ENCODE measurements around the gene AUH. TPM values are rescaled to one million over a fixed set of nuclear protein-coding genes. Genes with fewer than 3 reads are reported as not detected.

The AUH gene
- total RNA-seq, 1 donor from 2014 or later: 39.7 TPM

GRCh38 chr9:91269907-91270491 is 91.7 kb downstream of the AUH start:
- intact Hi-C loops (cut with DNase I): no loop called here

DNA sequence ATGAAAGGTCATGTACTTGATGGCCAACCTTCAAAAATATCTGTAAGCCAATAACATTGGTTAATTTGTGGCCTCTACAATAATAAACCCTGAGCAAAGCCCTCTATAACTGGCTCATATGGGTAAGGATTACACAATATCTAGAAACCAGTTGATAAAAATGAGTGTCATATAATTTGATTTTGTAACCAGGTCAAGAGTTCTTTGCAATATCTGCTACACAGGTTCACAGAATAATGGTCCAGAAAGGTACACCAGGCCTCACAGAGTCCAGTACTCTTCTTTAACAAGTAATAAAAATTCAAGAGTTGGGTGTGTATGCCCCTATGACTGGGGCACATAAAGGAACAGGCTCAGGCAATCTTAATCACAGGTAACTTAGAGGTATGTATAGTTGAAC is 95.3 kb downstream of the AUH start:
- no peak for DNase-seq (ENCODE audit: low spot score)
- intact Hi-C loops (cut with DNase I): no loop called here

More at GRCh38 chr9:91269907-91270491, 91.7 kb downstream of the AUH start:
- DNase-seq (ENCODE audit: low spot score): no peak

- intact Hi-C loops (cut with DNase I): no loop called here
- DNase-seq (ENCODE audit: low spot score): no peak
Observed at GRCh38 chr9:91265514-91265913, 96.2 kb downstream of the AUH start.

- intact Hi-C loops (cut with DNase I): no loop called here
- DNase-seq (ENCODE audit: low spot score): no peak
Observed at GRCh38 chr9:91261417-91261816, 100.3 kb downstream of the AUH start.

- intact Hi-C loops (cut with DNase I): no loop called here
- no peak for DNase-seq (ENCODE audit: low spot score)
Observed at GRCh38 chr9:91259162-91259561, 102.6 kb downstream of the AUH start.

DNA sequence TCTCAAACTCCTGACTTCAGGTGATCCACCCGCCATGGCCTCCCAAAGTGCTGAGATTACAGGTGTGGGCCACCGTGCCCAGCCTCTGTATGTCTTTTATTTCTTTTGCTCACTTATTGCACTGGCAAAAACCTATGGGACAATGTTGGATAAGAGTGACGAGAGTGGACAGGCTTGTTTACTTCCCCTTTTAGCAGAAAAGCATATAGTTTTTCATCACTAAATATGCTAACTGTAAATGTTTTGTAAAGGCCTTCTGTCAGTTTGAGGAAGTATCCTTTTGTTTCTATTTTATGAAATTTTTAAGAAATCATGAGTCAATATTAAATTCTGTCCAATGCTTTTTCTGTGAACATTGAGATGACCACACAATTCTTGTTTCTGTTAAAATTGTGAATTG is 103.3 kb downstream of the AUH start:
- no peak for DNase-seq (ENCODE audit: low spot score)
- intact Hi-C loops (cut with DNase I): no loop called here

GRCh38 chr9:91256235-91256634 is 105.5 kb downstream of the AUH start:
- intact Hi-C loops (cut with DNase I): no loop called here
- DNase-seq (ENCODE audit: low spot score): no peak

GRCh38 chr9:91255327-91255726 is 106.4 kb downstream of the AUH start:
- intact Hi-C loops (cut with DNase I): no loop called here
- no peak for DNase-seq (ENCODE audit: low spot score)

DNA sequence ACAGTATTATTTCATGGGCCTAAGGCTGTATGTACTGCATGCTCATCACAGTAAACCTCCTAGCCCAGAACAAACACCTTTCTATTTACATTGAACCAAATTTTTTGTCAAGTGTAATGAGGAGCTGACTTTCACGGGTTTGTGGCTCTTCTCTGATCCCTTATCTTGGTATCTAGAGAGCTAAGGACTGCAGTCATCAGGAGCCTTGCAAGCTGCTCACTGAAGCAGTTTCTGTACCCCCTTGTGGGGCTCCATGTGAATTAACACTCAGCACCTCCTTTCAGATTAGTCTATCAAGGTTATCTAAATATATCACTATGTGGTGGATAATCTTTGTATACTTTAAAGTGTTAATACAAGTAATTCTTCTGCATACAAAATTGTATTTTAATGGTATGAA is 108.2 kb downstream of the AUH start:
- DNase-seq (ENCODE audit: low spot score): no peak
- intact Hi-C loops (cut with DNase I): no loop called here

DNA sequence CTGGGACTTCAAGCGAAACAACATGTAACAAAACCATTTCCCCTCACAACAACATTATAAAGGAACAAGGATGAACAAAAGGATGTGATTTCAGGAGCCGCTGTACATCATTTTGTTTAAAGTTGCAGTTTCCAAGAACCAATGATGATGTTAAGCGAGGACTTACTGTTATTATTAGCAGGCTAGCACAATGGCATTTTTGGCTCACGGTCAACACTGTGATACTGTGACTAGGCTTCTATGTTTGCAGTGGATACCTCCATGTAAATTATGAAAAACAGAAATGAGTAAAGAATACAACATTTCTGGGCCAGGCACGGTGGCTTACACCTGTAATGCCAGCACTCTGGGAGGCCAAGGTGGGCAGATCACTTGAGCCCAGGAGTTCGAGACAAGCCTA is 113.0 kb downstream of the AUH start:
- intact Hi-C loops (cut with DNase I): loop anchor here (5.0 kb wide), 2 partner anchors 41 to 56 kb away; no protein-coding TSS in a partner anchor
- no peak for DNase-seq (ENCODE audit: low spot score)

DNA sequence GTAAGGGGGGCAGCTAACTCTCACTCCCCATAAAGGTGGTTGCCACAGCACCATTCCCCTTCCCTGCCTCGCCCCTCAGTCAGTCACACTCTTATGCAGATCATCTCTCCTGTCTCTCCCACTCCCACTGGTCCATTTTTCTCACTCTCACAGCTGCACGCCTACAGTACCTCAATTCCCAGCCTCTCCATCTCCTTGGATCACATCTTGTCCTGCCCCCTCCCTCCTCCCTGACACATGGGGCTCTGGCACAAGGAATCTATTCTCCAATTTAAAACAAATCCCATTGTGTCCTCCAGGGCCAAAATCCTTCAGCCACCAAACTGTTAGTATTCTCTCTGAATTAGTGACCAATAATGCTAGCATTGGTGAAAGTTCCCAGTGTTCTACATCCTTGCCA is 114.4 kb downstream of the AUH start:
- intact Hi-C loops (cut with DNase I): loop anchor here (5.0 kb wide), 2 partner anchors 40 to 55 kb away; no protein-coding TSS in a partner anchor
- no peak for DNase-seq (ENCODE audit: low spot score)

- intact Hi-C loops (cut with DNase I): loop anchor here (5.0 kb wide), 2 partner anchors 40 to 55 kb away; no protein-coding TSS in a partner anchor
- DNase-seq (ENCODE audit: low spot score): no peak
Observed at GRCh38 chr9:91246846-91247245, 114.9 kb downstream of the AUH start.

GRCh38 chr9:91245431-91246313 is 116.0 kb downstream of the AUH start:
- intact Hi-C loops (cut with DNase I): loop anchor here (5.0 kb wide), 2 partner anchors 38 to 53 kb away; no protein-coding TSS in a partner anchor
- DNase-seq (ENCODE audit: low spot score): no peak

DNA sequence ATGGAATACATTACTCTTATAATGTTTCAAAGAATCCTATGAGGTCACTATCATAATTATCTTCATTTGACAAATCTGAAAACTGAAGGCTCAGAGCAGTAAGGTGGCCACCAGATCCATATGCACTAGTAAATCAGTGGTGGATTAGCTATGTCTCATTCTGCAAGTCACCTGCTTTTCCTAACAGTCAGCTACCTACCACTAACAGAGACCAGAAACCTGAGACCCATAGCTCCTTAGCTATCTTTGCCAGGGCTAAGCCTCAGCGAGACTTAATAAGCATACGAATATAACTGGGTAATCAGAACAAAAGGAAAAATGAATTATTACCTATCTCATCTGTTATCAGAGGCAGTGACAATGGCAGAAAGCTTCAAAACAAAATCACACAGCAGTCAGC is 118.7 kb downstream of the AUH start:
- no peak for DNase-seq (ENCODE audit: low spot score)
- intact Hi-C loops (cut with DNase I): no loop called here

DNA sequence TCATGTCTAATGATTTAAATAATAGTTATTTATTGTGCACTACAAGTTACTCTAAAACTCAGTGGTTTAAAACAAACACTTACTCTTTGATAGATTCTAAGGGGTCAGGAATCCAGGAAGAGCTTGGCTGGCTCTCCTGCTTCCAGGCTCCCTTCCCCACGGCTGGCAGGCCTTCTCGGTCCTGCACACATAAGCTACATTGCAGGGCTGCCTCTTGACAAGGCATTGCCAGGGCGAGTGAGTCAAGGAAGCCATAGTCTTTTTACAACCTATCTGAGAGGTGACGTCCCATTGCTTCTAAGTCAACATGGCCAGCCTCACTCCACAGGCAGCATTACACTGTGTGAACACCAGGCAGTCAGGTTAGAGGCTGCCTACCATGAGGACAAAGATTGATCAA is 119.8 kb downstream of the AUH start:
- no peak for DNase-seq (ENCODE audit: low spot score)
- intact Hi-C loops (cut with DNase I): no loop called here

DNA sequence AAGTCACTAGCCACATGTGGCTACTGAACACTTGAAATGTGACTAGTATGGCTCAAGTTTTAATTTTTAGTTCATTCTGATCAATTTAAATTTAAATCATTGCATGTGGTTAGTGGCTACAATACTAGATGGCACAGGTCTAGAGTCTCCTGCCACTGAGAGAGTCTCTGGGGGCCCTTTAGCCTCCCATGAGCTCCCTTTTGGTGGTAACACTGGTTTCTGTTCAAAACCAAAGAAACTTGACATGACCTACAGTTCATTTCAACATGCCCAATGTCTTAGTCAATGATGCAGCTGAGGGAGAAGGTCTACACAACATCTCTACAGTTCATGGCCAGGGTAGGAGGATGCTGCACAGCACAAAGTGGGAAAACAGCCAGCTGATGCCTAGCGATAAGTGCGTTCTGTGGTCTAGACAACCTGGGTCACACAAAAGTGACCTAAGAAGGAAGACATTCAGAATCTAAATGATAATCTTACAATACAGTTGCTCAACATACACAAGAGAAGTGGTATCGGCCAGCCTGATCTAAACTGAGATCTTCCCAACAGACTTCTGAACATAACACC is 121.0 kb downstream of the AUH start:
- no peak for DNase-seq (ENCODE audit: low spot score)
- intact Hi-C loops (cut with DNase I): no loop called here

GRCh38 chr9:91239367-91240111 is 122.2 kb downstream of the AUH start:
- intact Hi-C loops (cut with DNase I): no loop called here
- DNase-seq (ENCODE audit: low spot score): no peak

- no peak for DNase-seq (ENCODE audit: low spot score)
- intact Hi-C loops (cut with DNase I): no loop called here
Observed at GRCh38 chr9:91234523-91234922, 127.2 kb downstream of the AUH start.

- DNase-seq (ENCODE audit: low spot score): no peak
- intact Hi-C loops (cut with DNase I): no loop called here
Observed at GRCh38 chr9:91231619-91232018, 130.1 kb downstream of the AUH start.

DNA sequence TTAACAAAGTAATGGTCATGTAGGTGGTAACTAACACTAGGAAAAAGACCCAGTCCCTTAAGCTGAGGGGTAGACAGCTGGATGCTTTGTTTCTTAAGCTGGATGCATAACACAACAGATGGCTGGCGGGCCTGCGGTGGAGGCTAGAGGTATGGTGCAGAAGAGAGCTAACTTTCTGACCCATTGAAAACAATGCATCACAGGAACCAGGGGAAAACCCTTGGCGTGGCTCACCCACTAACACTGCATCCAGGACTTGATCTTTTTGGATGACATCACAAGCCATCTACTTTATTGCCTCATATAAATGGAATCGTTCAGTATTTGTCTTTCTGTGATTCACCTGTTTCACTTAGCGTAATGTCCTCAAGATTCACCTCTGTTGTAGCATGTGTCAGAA is 138.7 kb downstream of the AUH start:
- no peak for DNase-seq (ENCODE audit: low spot score)
- intact Hi-C loops (cut with DNase I): no loop called here

Data from cardiac septum (tissue), 1 donor.